Upper lobe of left lung (tissue), 4 donors: ENCODE measurements around the gene ZNF638.

Source experiments
- EP300 ChIP-seq, 4 donors: sonication (generic); formaldehyde crosslinking; IDR thresholded peaks; one replicate each; pipeline ENCODE4 v1.5.1; 2017; ENCODE audit warnings: antibody characterized with exemption in 4 of 4, control low read depth in 2 of 4
- POLR2A ChIP-seq, 4 donors: fragments of 450-650 bp; IDR thresholded peaks; one replicate each; pipeline ENCODE4 v1.5.1; 2016 to 2017; ENCODE audit warnings: antibody characterized with exemption in 4 of 4, mild to moderate bottlenecking in 2 of 4
- POLR2AphosphoS5 ChIP-seq, 2 donors: sonication (generic); formaldehyde crosslinking; IDR thresholded peaks; one replicate each; pipeline ENCODE4 v1.5.1; 2017; ENCODE audit warnings: antibody characterized with exemption in 2 of 2
- TF ChIP-seq, protein P1 (sequence below), 6 experiments: fragments of 450-650 bp in 4 of 6; fragments of 200-600 bp in 2 of 6; sonication (generic) in 2 of 6; IDR thresholded peaks; one replicate each; pipeline ENCODE4 v1.5.1; 2016 to 2019; ENCODE audit warnings: antibody characterized with exemption in 6 of 6

DNA sequence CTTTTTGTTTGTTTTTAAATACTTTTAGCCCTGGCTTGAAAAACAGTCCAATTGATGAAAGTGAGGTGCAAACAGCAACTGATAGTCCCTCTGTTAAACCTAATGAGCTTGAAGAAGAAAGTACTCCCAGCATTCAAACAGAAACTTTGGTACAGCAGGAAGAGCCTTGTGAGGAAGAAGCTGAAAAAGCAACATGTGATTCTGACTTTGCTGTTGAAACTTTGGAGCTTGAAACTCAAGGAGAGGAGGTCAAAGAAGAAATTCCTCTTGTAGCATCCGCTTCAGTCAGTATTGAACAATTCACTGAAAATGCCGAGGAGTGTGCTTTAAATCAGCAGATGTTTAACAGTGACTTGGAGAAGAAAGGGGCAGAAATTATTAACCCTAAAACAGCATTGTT lies 91.2 kb downstream of the ZNF638 start:
- TF ChIP-seq, protein P1, sequence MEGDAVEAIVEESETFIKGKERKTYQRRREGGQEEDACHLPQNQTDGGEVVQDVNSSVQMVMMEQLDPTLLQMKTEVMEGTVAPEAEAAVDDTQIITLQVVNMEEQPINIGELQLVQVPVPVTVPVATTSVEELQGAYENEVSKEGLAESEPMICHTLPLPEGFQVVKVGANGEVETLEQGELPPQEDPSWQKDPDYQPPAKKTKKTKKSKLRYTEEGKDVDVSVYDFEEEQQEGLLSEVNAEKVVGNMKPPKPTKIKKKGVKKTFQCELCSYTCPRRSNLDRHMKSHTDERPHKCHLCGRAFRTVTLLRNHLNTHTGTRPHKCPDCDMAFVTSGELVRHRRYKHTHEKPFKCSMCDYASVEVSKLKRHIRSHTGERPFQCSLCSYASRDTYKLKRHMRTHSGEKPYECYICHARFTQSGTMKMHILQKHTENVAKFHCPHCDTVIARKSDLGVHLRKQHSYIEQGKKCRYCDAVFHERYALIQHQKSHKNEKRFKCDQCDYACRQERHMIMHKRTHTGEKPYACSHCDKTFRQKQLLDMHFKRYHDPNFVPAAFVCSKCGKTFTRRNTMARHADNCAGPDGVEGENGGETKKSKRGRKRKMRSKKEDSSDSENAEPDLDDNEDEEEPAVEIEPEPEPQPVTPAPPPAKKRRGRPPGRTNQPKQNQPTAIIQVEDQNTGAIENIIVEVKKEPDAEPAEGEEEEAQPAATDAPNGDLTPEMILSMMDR (IDR thresholded peaks at IDR 0.05): no peak
- TF ChIP-seq POLR2A (IDR thresholded peaks at IDR 0.05) (no peak), EP300 (IDR thresholded peaks at IDR 0.05) (no peak), POLR2AphosphoS5 (IDR thresholded peaks at IDR 0.05) (no peak)
